Measurements from ENCODE around the gene LAMP2. TPM values are rescaled to one million over a fixed set of nuclear protein-coding genes. Genes with fewer than 3 reads are reported as not detected.
"Not testable (repeated sequence)": the region's sequence is repeated elsewhere in the genome, so short reads cannot be mapped to it uniquely, and the experiment has no call there.

LAMP2 gene
- total RNA-seq, 1 experiment from 2014 or later = 123 TPM

DNA sequence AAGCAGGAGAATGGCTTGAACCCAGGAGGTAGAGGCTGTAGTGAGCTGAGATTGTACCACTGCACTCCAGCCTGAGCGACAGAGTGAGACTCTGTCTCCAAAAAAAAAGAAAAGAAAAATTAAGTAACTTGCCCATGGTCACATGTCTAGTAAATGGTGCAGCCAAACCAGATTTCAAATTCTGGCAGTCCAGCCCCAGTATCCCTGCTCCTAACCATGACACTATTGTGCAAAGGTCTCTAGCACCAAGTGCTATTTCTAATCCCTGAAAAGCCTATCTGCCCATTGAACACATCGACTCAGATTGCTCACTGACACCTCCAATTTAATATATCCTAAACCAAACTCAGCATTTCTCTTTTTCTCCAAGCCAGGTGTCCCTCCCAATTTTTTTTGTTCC, 7.6 kb upstream of the LAMP2 start:
- Histone ChIP-seq H3K79me2 (ENCODE audit: low read depth) (no peaks in the 10 kb centered on the region), H4K20me1 (ENCODE audit: insufficient read depth) (no peaks in the 10 kb centered on the region), H3K27me3 (ENCODE audit: insufficient read depth, low read depth) (no peaks in the 10 kb centered on the region), H3K4me2 (no peak overlapping the region), H3K9me3 (ENCODE audit: insufficient read depth, low read depth) (no peaks in the 10 kb centered on the region), H3F3A (ENCODE audit: insufficient read depth, low read depth) (peaks cover 3% of the 10 kb centered on the region; the same call in 1 of the 2 replicates), H2AFZ (no peak overlapping the region), H3K4me3 (no peak overlapping the region), H3K36me3 (ENCODE audit: low read depth) (no peaks in the 10 kb centered on the region), H3K9me2 (ENCODE audit: insufficient read depth) (no peaks in the 10 kb centered on the region), H3K27ac (no peak overlapping the region), H3K4me1 (replicated peaks; ENCODE audit: insufficient read depth) (no peaks in the 10 kb centered on the region; the same call in 1 of the 2 replicates)
- BruUV-seq (replicated peaks) = no TSS peak
- CTCF ChIA-PET = no interaction called here
- intact Hi-C loops (cut with micrococcal nuclease; ENCODE audit: unreplicated experiment) = loop anchor here (10.0 kb wide), 1 partner anchor 492 kb away; no protein-coding TSS in a partner anchor
- POLR2A ChIA-PET (ENCODE audit: unreplicated experiment) = no interaction called here
- no peak for DNase-seq
- TF ChIP-seq EZH2 (IDR thresholded peaks at IDR 0.05; ENCODE audit: low read depth) = no peak
- TF ChIP-seq, protein P1, sequence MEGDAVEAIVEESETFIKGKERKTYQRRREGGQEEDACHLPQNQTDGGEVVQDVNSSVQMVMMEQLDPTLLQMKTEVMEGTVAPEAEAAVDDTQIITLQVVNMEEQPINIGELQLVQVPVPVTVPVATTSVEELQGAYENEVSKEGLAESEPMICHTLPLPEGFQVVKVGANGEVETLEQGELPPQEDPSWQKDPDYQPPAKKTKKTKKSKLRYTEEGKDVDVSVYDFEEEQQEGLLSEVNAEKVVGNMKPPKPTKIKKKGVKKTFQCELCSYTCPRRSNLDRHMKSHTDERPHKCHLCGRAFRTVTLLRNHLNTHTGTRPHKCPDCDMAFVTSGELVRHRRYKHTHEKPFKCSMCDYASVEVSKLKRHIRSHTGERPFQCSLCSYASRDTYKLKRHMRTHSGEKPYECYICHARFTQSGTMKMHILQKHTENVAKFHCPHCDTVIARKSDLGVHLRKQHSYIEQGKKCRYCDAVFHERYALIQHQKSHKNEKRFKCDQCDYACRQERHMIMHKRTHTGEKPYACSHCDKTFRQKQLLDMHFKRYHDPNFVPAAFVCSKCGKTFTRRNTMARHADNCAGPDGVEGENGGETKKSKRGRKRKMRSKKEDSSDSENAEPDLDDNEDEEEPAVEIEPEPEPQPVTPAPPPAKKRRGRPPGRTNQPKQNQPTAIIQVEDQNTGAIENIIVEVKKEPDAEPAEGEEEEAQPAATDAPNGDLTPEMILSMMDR (conservative IDR thresholded peaks at IDR 0.05) = no peak

DNA sequence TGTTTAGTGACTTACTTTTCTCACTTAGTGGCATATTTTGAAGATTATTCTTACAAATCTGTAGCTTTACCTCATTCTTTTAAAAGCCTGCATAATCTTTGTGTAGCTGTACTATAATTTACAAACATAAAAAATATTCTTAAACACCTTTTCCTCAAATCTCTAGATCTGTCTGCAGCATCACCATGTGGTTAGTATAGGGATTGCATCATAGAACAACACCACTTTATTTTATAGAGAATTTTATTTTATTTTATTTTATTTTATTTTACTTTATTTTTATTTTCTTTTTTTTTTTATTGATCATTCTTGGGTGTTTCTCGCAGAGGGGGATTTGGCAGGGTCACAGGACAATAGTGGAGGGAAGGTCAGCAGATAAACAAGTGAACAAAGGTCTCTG, 6.4 kb upstream of the LAMP2 start:
- H4K20me1 ChIP-seq (ENCODE audit: insufficient read depth); CTCF ChIA-PET; H3K9me2 ChIP-seq (ENCODE audit: insufficient read depth); H3K27me3 ChIP-seq (ENCODE audit: insufficient read depth, low read depth); H3K36me3 ChIP-seq (ENCODE audit: low read depth); H3K9me3 ChIP-seq (ENCODE audit: insufficient read depth, low read depth); H3K4me2 ChIP-seq; BruUV-seq (replicated peaks); H3K79me2 ChIP-seq (ENCODE audit: low read depth); H3K4me3 ChIP-seq; H3K4me1 ChIP-seq (replicated peaks; ENCODE audit: insufficient read depth); H2AFZ ChIP-seq; DNase-seq; H3K27ac ChIP-seq; POLR2A ChIA-PET (ENCODE audit: unreplicated experiment); H3F3A ChIP-seq (ENCODE audit: insufficient read depth, low read depth): not testable (repeated sequence)
- intact Hi-C loops (cut with micrococcal nuclease; ENCODE audit: unreplicated experiment) = loop anchor here (2.0 to 10.0 kb wide), 2 partner anchors 167 to 491 kb away; no protein-coding TSS in a partner anchor
- TF ChIP-seq, protein P1 (conservative IDR thresholded peaks at IDR 0.05) = peak; percentile 71

GRCh38 chrX:120474085-120474484, 5.0 kb upstream of the LAMP2 start:
- Histone ChIP-seq H3K9me2 (ENCODE audit: insufficient read depth) (no peaks in the 10 kb centered on the region), H3K4me3 (no peak overlapping the region), H3K79me2 (ENCODE audit: low read depth) (no peaks in the 10 kb centered on the region), H2AFZ (no peak overlapping the region), H4K20me1 (ENCODE audit: insufficient read depth) (no peaks in the 10 kb centered on the region), H3K27me3 (ENCODE audit: insufficient read depth, low read depth) (no peaks in the 10 kb centered on the region), H3K9me3 (ENCODE audit: insufficient read depth, low read depth) (no peaks in the 10 kb centered on the region), H3K4me1 (replicated peaks; ENCODE audit: insufficient read depth) (no peaks in the 10 kb centered on the region; the same call in 1 of the 2 replicates), H3K36me3 (ENCODE audit: low read depth) (no peaks in the 10 kb centered on the region), H3K4me2 (no peak overlapping the region), H3F3A (ENCODE audit: insufficient read depth, low read depth) (peaks cover 3% of the 10 kb centered on the region; the same call in 1 of the 2 replicates), H3K27ac (no peak overlapping the region)
- no TSS peak for BruUV-seq (replicated peaks)
- DNase-seq = no peak
- intact Hi-C loops (cut with micrococcal nuclease; ENCODE audit: unreplicated experiment) = loop anchor here (2.0 to 10.0 kb wide), 2 partner anchors 165 to 489 kb away; no protein-coding TSS in a partner anchor
- ChIA-PET POLR2A (ENCODE audit: unreplicated experiment) (interaction anchor here (0.7 kb wide), 1 partner anchor 130 kb away, joined by 5 read pairs; the partner anchor contains the start of gene MCTS1), CTCF (no interaction called here)
- TF ChIP-seq, protein P1 (conservative IDR thresholded peaks at IDR 0.05) = no peak
- no peak for TF ChIP-seq EZH2 (IDR thresholded peaks at IDR 0.05; ENCODE audit: low read depth)

GRCh38 chrX:120469657-120470056, 561 bp upstream of the LAMP2 start:
- not testable (repeated sequence) for H4K20me1 ChIP-seq (ENCODE audit: insufficient read depth); H2AFZ ChIP-seq; H3K27me3 ChIP-seq (ENCODE audit: insufficient read depth, low read depth); H3K9me2 ChIP-seq (ENCODE audit: insufficient read depth); H3K9me3 ChIP-seq (ENCODE audit: insufficient read depth, low read depth); DNase-seq; BruUV-seq (replicated peaks); H3K27ac ChIP-seq; H3K36me3 ChIP-seq (ENCODE audit: low read depth); H3F3A ChIP-seq (ENCODE audit: insufficient read depth, low read depth); H3K4me3 ChIP-seq
- POLR2A ChIA-PET (ENCODE audit: unreplicated experiment) = interaction anchor here (0.7 kb wide), 1 partner anchor 528 kb away, joined by 13 read pairs; no protein-coding TSS in a partner anchor
- H3K4me2 ChIP-seq = peak overlapping the region; percentile 50
- intact Hi-C loops (cut with micrococcal nuclease; ENCODE audit: unreplicated experiment) = loop anchor here (2.0 to 10.0 kb wide), 4 partner anchors 17 to 485 kb away; partner anchors contain the start of gene ZBTB33
- peaks cover 42% of the 10 kb centered on the region for H3K79me2 ChIP-seq (ENCODE audit: low read depth)
- H3K4me1 ChIP-seq (replicated peaks; ENCODE audit: insufficient read depth) = peaks cover 14% of the 10 kb centered on the region
- CTCF ChIA-PET = interaction anchor here (0.6 to 1.3 kb wide), 2 partner anchors 16 to 454 kb away, joined by 3 to 5 read pairs; no protein-coding TSS in a partner anchor

Measured in PC-9 (cell line).